K562 (cell line): Measurements from ENCODE around the gene TNFSF9. TPM values are rescaled to one million over a fixed set of nuclear protein-coding genes. Genes with fewer than 3 reads are reported as not detected.

Experiments
- BACH1 ChIP-seq: fragments of 200-800 bp; sonication (Bioruptor generic); IDR thresholded peaks from 2 replicates; pipeline ENCODE4 v1.6.1; 2016; ENCODE audit warnings: missing genetic modification characterization, missing compliant biosample characterization
- ETS2 ChIP-seq: IDR thresholded peaks from 2 replicates; pipeline ENCODE4 v1.6.1; 2016; ENCODE audit warnings: borderline replicate concordance, missing genetic modification characterization, mild to moderate bottlenecking, moderate library complexity, missing compliant biosample characterization; ENCODE audit not compliant: poor library complexity, severe bottlenecking
- FOXK2 ChIP-seq, 2 experiments: fragments of 450-650 bp; IDR thresholded peaks in 1 of 2; conservative IDR thresholded peaks in 1 of 2; 2 replicates each; pipeline ENCODE4 v1.6.1; 2016; ENCODE audit warnings: low read depth in 2 of 2, mild to moderate bottlenecking in 1 of 2
- GTF2E2 ChIP-seq: fragments of 200-800 bp; sonication (Bioruptor generic); IDR thresholded peaks from 2 replicates; pipeline ENCODE4 v1.6.1; 2016; ENCODE audit warnings: missing genetic modification characterization, missing compliant biosample characterization
- HCFC1 ChIP-seq: IDR thresholded peaks from 2 replicates; pipeline ENCODE4 v1.6.1; 2012; ENCODE audit warnings: low read depth, low read length, improper control_type of control experiment
- HIVEP1 ChIP-seq: fragments of 250-450 bp; sonication (Bioruptor Pico); IDR thresholded peaks from 2 replicates; pipeline ENCODE4 v1.4.0; 2020; ENCODE audit warnings: mild to moderate bottlenecking
- KLF6 ChIP-seq: fragments of 250-450 bp; sonication (Bioruptor Pico); IDR thresholded peaks from 2 replicates; pipeline ENCODE4 v1.4.0; 2020; ENCODE audit warnings: mild to moderate bottlenecking, moderate library complexity, borderline replicate concordance
- L3MBTL2 ChIP-seq: fragments of 450-650 bp; IDR thresholded peaks from 2 replicates; pipeline ENCODE4 v1.6.1; 2016; ENCODE audit warnings: mild to moderate bottlenecking, moderate library complexity
- MCM5 ChIP-seq: fragments of 450-650 bp; IDR thresholded peaks from 2 replicates; pipeline ENCODE4 v1.6.1; 2016; ENCODE audit warnings: low read depth
- NELFE ChIP-seq: IDR thresholded peaks from 2 replicates; pipeline ENCODE4 v1.6.1; 2011; ENCODE audit warnings: mild to moderate bottlenecking; ENCODE audit not compliant: insufficient read depth, insufficient read length
- NFIX ChIP-seq: fragments of 250-450 bp; sonication (Bioruptor Pico); IDR thresholded peaks from 2 replicates; pipeline ENCODE4 v1.4.0; 2020; ENCODE audit warnings: low read depth, mild to moderate bottlenecking, moderate library complexity
- NFYB ChIP-seq: IDR thresholded peaks from 2 replicates; pipeline ENCODE4 v1.6.1; 2011; ENCODE audit warnings: mild to moderate bottlenecking, moderate library complexity; ENCODE audit not compliant: insufficient read length; ENCODE audit errors: extremely low read depth
- NRF1 ChIP-seq, 2 experiments: fragments of 450-650 bp; IDR thresholded peaks in 1 of 2; conservative IDR thresholded peaks in 1 of 2; 2 replicates each; pipeline ENCODE4 v1.6.1; 2014; ENCODE audit warnings: mild to moderate bottlenecking in 2 of 2
- NUFIP1 ChIP-seq: fragments of 450-650 bp; IDR thresholded peaks from 2 replicates; pipeline ENCODE4 v1.6.1; 2018; ENCODE audit not compliant: partially characterized antibody
- PHF21A ChIP-seq: fragments of 450-650 bp; IDR thresholded peaks from 2 replicates; pipeline ENCODE4 v1.6.1; 2017; ENCODE audit warnings: low read depth, borderline replicate concordance
- RBM25 ChIP-seq: fragments of 200-400 bp; formaldehyde crosslinking; IDR thresholded peaks from 2 replicates; pipeline ENCODE4 v1.6.1; 2018; ENCODE audit warnings: low read length, low read depth, moderate library complexity; ENCODE audit not compliant: severe bottlenecking
- RUNX1 ChIP-seq: sonication (generic); IDR thresholded peaks from 2 replicates; pipeline ENCODE4 v1.6.1; 2016; ENCODE audit warnings: antibody characterized with exemption, low read depth
- SIRT6 ChIP-seq: IDR thresholded peaks from one replicate; pipeline ENCODE4 v1.6.1; 2012; ENCODE audit warnings: low read depth, mild to moderate bottlenecking, control low read depth, inconsistent platforms, low read length, moderate library complexity
- SPI1 ChIP-seq: IDR thresholded peaks from 2 replicates; pipeline ENCODE4 v1.6.1; 2011; ENCODE audit warnings: low read depth, low read length, control low read depth, borderline replicate concordance
- STAT5A ChIP-seq: IDR thresholded peaks from 2 replicates; pipeline ENCODE4 v1.6.1; 2012; ENCODE audit warnings: low read length, inconsistent platforms, borderline replicate concordance
- TRIM24 ChIP-seq, 2 experiments: fragments of 450-650 bp; IDR thresholded peaks; 2 replicates each; pipeline ENCODE4 v1.6.1; 2016
- ZNF146 ChIP-seq: IDR thresholded peaks from one replicate; pipeline ENCODE4 v1.6.1; 2018; ENCODE audit warnings: missing compliant biosample characterization; ENCODE audit not compliant: unreplicated experiment
- ZNF165 ChIP-seq: fragments of 250-450 bp; sonication (Bioruptor Pico); IDR thresholded peaks from 2 replicates; pipeline ENCODE4 v1.4.0; 2020; ENCODE audit warnings: borderline replicate concordance
- ZNF212 ChIP-seq: fragments of 450-650 bp; formaldehyde crosslinking; IDR thresholded peaks from 2 replicates; pipeline ENCODE4 v1.4.0; 2020; ENCODE audit warnings: mild to moderate bottlenecking
- ZNF324 ChIP-seq: fragments of 250-450 bp; sonication (Bioruptor Pico); IDR thresholded peaks from 2 replicates; pipeline ENCODE4 v1.4.0; 2020; ENCODE audit warnings: mild to moderate bottlenecking
- ZNF507 ChIP-seq: conservative IDR thresholded peaks from 2 replicates; pipeline ENCODE4 v1.6.1; 2017; ENCODE audit warnings: missing genetic modification characterization, missing compliant biosample characterization
- polyA plus RNA-seq, 8 experiments: library from polyadenylated mRNA; depleted of rRNA in 4 of 8; stranded (reverse) in 5 of 8; unstranded in 3 of 8; fragments of >200 nt; fragmentation: Nextera tagmentation in 2 of 8; fragmentation: Illumina TruSeq in 1 of 8; extraction: Ambion mirVana in 2 of 8; extraction: Trizol in 1 of 8; gene quantifications; 2 replicates each; pipeline versions ENCODE4 v1.2.1 to v1.2.3, GENCODE V29; 2011 to 2014; ENCODE audit warnings: inconsistent platforms in 1 of 8, missing spikeins in 1 of 8
- total RNA-seq, 7 experiments: library from RNA; depleted of rRNA in 6 of 7; stranded (reverse); fragments of >200 nt in 6 of 7; fragmentation: Illumina TruSeq in 2 of 7; extraction: Trizol in 2 of 7; gene quantifications; 2 replicates each; pipeline versions ENCODE4 v1.2.1 to v1.2.3, GENCODE V29; 2011 to 2021; ENCODE audit warnings: low replicate concordance in 1 of 7
- TF ChIP-seq, protein P1 (sequence below): IDR thresholded peaks from 2 replicates; pipeline ENCODE4 v1.6.1; 2016; ENCODE audit warnings: missing genetic modification characterization, missing compliant biosample characterization
- TF ChIP-seq, protein P2 (sequence below): sonication (generic); formaldehyde crosslinking; IDR thresholded peaks from 2 replicates; pipeline ENCODE4 v1.8.1; 2022; ENCODE audit warnings: missing genetic modification reagents
- TF ChIP-seq, protein P3 (sequence below): sonication (generic); formaldehyde crosslinking; IDR thresholded peaks from 2 replicates; pipeline ENCODE4 v1.8.1; 2023; ENCODE audit warnings: mild to moderate bottlenecking, missing genetic modification reagents

Gene TNFSF9
- total and polyA plus RNA-seq, 9 of the 15 experiments (the other 6 are each of a cell fraction or from before 2014, with no cell fraction given): 1.4 to 17.9 (median 6.5) TPM

DNA sequence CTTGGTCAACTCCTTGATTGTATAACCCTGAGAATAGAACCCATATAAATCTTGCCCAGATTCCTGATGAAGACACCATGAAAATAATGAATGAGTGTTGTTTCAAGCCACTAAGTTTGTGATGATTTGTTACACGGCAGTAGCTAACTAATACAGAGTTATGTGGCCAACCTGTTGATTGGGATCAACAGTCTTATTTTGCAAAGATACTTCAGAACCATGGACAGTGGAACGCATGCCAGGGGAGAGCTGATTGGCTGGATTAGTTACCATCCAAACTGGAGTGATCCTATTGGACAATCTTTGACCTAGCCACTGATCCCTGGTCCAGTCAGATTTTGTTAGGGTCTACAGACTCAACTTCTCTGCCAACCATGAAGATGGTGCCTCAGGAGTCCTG lies 33.6 kb downstream of the TNFSF9 start (continued):
- no peak for TF ChIP-seq STAT5A
- TF ChIP-seq, protein P1, sequence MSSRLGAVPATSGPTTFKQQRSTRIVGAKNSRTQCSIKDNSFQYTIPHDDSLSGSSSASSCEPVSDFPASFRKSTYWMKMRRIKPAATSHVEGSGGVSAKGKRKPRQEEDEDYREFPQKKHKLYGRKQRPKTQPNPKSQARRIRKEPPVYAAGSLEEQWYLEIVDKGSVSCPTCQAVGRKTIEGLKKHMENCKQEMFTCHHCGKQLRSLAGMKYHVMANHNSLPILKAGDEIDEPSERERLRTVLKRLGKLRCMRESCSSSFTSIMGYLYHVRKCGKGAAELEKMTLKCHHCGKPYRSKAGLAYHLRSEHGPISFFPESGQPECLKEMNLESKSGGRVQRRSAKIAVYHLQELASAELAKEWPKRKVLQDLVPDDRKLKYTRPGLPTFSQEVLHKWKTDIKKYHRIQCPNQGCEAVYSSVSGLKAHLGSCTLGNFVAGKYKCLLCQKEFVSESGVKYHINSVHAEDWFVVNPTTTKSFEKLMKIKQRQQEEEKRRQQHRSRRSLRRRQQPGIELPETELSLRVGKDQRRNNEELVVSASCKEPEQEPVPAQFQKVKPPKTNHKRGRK (tag): no peak
- TF ChIP-seq NRF1 (conservative IDR thresholded peaks at IDR 0.05 in 1 of 2, IDR thresholded peaks at IDR 0.05 in 1 of 2): no peak
- TF ChIP-seq, protein P2, sequence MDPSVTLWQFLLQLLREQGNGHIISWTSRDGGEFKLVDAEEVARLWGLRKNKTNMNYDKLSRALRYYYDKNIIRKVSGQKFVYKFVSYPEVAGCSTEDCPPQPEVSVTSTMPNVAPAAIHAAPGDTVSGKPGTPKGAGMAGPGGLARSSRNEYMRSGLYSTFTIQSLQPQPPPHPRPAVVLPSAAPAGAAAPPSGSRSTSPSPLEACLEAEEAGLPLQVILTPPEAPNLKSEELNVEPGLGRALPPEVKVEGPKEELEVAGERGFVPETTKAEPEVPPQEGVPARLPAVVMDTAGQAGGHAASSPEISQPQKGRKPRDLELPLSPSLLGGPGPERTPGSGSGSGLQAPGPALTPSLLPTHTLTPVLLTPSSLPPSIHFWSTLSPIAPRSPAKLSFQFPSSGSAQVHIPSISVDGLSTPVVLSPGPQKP (CRISPR knock-in tag): no peak
- no peak for TF ChIP-seq ZNF146 (CRISPR knock-in tag)
- TF ChIP-seq MCM5: no peak
- peak; percentile 56 for TF ChIP-seq NFYB
- no peak for TF ChIP-seq ZNF324
- no peak for TF ChIP-seq NELFE
- no peak for TF ChIP-seq HIVEP1
- TF ChIP-seq ZNF507 (tag): no peak
- TF ChIP-seq SIRT6: no peak
- TF ChIP-seq L3MBTL2: no peak
- no peak for TF ChIP-seq ZNF165 (CRISPR knock-in tag)
- TF ChIP-seq TRIM24 (IDR thresholded peaks at IDR 0.05): peak in 1 of 2 experiments; percentile 33; a peak in 1 of 4 replicates
- no peak for TF ChIP-seq NUFIP1
- TF ChIP-seq BACH1 (tag): no peak
- no peak for TF ChIP-seq FOXK2 (conservative IDR thresholded peaks at IDR 0.05 in 1 of 2, IDR thresholded peaks at IDR 0.05 in 1 of 2; ENCODE audit: low read depth in 2 of 2)
- TF ChIP-seq KLF6: no peak
- TF ChIP-seq ETS2 (tag): no peak
- TF ChIP-seq NFIX (CRISPR knock-in tag): no peak
- TF ChIP-seq ZNF212 (CRISPR knock-in tag): no peak
- no peak for TF ChIP-seq HCFC1
- peak; percentile 78 for TF ChIP-seq RBM25
- no peak for TF ChIP-seq RUNX1
- TF ChIP-seq PHF21A: no peak
- no peak for TF ChIP-seq GTF2E2 (tag)
- TF ChIP-seq, protein P3, sequence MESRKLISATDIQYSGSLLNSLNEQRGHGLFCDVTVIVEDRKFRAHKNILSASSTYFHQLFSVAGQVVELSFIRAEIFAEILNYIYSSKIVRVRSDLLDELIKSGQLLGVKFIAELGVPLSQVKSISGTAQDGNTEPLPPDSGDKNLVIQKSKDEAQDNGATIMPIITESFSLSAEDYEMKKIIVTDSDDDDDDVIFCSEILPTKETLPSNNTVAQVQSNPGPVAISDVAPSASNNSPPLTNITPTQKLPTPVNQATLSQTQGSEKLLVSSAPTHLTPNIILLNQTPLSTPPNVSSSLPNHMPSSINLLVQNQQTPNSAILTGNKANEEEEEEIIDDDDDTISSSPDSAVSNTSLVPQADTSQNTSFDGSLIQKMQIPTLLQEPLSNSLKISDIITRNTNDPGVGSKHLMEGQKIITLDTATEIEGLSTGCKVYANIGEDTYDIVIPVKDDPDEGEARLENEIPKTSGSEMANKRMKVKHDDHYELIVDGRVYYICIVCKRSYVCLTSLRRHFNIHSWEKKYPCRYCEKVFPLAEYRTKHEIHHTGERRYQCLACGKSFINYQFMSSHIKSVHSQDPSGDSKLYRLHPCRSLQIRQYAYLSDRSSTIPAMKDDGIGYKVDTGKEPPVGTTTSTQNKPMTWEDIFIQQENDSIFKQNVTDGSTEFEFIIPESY (CRISPR knock-in tag): no peak
- TF ChIP-seq SPI1: no peak
